Renal pelvis (tissue), 4 donors: ENCODE measurements around the gene CCDC38. TPM values are rescaled to one million over a fixed set of nuclear protein-coding genes. Genes with fewer than 3 reads are reported as not detected.
"Not testable (repeated sequence)": the region's sequence is repeated elsewhere in the genome, so short reads cannot be mapped to it uniquely, and the experiment has no call there.

Source experiments
- DNase-seq: peaks from one replicate; pipeline ENCODE4 v3.0.0-alpha.2; 2013
- polyA plus RNA-seq, 3 donors: library from polyadenylated mRNA; unstranded; fragments of 120-200 nt; gene quantifications; one replicate each; pipeline ENCODE4 v1.2.1, GENCODE V29; 2013; ENCODE audit not compliant: insufficient read length in 3 of 3

The CCDC38 gene
- polyA plus RNA-seq, 3 donors = 0.24 to 0.99 (median 0.66) TPM

DNA sequence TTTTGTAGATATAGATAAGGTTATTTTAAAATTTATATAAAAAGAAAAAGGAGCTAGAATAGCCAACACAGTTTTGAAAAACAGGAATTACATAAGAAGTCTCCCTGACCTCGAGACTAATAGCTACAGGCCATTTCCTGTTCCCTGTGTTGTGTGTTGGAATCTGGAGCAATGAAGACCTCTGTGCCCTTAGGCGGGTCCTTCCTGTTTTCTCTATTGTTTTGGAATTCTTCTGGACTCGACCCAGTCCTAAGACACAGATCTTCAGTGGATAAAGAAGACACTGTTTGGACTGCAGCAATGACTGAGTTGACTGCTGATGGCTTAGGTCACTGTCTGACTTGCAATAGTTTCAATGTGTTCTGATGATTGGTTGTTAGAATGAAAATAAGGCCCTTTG lies 57.4 kb downstream of the CCDC38 start:
- DNase-seq = no peak

DNA sequence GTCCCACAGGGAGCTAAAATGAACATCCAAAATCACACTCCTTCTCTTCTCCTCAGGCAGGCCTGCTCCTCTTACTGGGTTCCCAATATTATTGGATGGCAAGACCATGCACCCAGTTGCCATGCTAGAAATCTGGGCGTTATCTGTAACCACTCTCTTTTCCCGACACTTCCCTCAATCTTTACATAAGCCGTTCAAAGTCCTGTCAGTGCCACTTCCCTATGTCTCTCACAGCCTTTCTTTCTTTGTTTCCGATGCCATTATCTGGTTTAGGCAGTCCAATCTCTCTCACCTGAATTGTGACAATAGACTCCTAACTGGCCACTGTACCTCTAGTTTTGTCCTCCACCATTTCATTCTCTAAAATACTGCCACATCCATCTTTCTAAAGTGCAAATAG lies 59.5 kb downstream of the CCDC38 start:
- DNase-seq = no peak

DNA sequence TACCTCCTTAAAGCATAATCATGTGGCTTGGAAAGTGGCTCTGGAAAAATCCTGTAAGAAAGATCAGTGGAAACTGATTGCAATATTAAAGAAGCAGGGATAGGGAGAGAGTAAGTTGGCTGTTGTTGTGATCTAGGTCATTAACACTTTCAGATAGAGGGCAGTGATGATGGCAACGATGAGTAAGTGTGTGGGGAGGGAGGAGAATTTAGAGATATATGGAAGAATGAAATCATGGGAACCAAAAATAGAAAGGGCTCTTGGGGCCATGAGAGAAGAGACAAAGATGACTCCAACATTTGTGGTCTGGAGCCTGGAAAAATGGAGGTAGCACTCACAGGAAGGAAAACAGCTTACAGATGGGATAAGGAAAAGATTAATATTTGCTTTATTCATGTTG lies 60.3 kb downstream of the CCDC38 start:
- no peak for DNase-seq

DNA sequence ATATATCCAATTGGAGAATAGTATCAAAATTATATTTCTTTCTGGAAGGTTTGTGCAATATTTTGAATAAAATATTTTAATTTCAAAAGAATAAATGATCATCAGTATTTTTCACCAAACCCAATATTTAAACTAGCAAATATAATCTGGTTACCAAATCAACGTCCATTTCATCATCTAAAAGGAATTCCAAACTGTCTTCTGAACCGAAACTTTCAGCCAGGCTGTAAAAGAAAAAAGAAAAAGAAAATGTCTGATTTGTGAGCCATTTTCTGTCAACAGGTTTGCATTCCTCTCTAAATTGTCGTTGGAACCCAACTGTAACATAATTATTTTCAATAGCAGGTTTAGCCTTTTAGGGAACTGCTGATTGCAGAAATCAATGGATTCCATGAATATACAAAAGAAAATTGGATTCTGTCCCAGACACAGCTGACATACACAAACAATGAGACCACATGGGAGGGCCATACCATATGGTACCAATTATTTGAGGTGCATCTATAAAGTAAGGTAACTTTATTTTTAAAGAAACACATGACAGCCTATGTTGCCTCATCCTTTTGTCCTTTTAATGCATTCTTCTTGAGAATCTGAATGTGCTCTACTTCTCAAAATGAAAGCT lies 61.0 kb downstream of the CCDC38 start:
- no peak for DNase-seq

DNA sequence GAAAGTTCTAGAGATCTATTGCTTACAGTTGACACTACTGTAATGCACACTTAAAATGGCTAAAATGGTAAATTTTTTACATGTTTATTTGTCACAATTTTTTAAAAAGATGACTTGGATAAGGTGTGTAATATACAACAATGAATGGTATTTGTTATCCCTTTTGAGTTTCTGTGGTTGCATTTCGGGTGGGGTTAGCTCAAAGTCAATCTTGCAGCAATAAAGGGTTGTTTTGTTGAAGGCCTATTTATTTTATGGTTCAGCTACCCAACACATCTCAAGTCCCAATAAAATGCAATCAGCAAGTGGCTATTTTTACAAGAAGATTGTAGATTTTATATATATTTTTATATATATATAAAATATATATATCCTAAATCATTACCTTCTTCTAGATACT lies 61.5 kb downstream of the CCDC38 start:
- no peak for DNase-seq

DNA sequence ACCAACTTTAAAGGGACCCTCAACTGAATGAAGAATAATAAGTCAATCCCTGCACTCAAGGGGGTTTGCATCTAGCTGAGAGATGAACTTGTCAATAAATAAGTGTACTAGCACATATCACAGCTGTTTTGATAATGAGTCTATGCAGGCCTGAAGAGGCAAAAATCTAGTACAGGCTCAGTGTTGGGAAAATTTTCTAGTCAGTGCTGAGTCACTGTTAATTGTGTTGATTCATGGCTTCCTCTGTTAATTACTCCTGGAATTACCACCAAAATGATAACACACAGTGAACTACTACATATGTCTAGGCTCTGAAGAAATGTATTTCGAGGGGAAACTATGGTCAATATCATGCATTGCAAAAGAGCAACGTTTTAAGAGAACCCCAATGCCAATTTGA lies 64.8 kb downstream of the CCDC38 start:
- no peak for DNase-seq

DNA sequence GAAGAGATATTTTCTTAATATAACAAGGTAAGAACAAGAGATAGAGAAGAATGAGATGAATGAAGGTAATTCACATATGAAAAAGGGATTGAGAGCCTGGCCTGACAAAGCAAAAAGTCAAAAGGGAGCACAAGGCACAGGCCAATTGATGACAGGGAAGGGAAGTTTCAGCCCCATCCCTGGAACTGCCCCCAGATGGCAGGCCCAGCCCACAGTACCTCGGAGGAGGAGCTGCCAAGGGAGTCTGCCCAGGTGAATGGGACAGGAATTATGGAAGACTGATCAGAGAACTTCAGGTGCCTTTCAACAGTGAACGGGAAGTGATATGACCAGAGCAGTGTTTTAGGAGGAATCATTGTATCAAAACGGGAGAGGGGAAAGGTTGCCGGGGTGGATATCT lies 68.0 kb downstream of the CCDC38 start:
- no peak for DNase-seq

DNA sequence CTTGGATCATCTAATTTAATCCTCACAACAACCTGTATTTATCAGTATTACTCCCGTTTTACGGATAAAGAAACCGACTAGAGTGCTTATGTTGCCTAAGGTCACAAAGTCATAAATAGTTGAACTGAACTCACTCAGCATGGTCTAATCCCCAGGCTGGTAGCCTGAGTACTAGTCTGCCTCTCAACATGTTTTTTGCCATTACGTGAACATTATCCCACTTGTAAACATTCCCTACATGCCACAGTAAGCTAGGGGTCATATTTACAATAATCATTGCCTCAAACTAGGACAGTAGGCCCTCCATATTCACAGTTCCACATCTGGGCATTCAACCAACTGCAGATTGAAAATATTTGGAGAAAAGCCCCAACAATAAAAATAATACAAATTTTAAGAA lies 71.5 kb downstream of the CCDC38 start:
- no peak for DNase-seq

DNA sequence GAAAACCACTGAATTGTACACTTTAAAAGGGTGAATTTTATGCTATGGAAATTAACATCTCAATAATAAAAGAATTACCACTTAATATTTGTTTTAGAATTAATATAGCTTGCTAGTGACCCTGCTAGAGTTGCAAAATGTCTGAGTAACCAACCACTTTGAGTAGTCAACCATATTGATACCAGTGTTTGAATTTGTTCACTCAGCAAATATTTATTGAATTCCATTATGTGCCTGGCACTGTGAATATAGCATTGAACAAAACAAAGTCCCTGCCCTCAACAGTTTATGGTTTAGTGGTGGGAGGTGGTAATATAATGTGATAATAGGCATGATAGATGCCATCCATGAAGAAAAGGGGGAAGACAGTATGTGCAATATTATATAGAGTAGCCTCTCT lies 79.1 kb downstream of the CCDC38 start:
- no peak for DNase-seq

DNA sequence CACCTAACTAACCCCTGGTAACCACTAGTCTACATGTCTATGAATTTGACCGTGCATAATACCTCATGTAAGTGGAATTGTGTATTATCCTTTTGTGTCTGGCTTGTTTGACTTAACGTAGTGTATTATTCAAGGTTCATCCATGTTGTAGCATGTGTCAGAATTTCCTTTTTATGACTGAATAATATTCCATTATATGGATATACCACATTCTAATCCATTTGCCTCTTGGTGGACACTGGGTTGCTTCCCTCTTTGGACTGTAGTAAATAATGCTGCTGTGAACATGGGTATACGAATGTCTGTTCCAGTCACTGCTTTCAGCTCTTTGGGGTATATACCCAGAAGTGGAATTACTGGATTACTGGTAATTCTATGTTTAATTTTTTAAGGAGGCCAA lies 80.4 kb downstream of the CCDC38 start:
- no peak for DNase-seq

DNA sequence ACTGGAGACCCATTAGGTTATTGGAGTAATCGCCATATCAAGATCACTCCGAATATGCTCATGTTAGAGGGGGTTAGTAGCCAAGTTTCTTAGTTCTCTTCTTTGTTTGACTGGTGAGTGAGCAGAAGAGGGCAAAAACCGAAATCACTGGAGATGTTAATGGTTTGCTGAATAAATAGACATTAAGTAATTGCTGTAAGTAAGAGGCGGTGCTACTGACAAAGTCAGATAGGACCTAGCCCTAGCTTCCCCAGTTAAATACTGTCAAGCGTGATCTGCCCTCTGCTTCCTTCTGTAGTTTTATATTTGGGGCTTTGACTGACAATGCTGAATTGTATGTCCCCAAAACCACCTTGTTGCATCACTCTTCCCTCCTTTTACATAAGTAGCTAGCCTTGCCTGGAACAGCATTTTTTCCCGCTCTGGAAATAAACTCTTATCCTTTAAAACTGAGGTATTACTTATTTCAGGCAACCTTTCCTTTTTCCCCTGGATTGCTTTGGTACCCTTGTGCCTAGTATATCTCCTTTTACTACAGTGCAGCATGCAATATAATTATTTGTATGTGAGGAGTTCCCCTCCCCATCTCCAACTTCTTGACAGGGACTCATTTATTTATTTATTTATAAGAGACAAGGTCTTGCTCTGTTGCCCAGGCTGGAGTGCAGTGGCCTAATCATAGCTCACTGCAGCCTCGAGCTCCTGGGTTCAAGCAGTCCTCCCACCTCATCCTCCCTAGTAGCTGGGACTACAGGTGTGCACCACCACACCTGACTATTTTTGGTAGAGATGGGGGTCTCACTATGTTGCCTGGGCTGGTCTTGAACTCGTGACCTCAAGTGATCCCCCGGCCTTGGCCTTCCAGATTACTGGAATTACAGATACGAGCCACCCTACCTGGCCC lies 82.2 kb downstream of the CCDC38 start:
- no peak for DNase-seq

DNA sequence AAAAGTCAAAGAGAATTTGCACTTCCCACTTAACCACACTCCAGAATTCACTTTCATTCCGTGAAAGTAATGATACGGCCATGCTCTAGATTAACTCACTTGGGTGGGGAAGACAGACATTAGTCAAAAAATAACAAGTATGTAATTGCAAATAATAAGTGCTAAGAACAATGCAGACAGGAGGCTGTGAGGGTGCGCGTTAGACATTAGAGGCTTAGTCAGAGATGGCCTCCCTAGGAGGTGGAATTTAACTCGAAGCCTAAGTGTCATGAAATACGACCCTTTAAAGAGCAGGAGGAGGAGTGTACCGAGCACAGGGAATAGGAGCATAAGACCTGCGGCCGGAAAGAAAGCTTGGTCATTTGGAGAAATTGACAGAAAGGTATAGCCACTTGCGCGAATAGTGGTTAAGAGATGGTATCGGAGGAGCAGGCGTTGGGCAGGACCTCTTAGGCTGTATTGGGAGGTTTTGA lies 83.0 kb downstream of the CCDC38 start:
- peak; percentile 43 for DNase-seq

DNA sequence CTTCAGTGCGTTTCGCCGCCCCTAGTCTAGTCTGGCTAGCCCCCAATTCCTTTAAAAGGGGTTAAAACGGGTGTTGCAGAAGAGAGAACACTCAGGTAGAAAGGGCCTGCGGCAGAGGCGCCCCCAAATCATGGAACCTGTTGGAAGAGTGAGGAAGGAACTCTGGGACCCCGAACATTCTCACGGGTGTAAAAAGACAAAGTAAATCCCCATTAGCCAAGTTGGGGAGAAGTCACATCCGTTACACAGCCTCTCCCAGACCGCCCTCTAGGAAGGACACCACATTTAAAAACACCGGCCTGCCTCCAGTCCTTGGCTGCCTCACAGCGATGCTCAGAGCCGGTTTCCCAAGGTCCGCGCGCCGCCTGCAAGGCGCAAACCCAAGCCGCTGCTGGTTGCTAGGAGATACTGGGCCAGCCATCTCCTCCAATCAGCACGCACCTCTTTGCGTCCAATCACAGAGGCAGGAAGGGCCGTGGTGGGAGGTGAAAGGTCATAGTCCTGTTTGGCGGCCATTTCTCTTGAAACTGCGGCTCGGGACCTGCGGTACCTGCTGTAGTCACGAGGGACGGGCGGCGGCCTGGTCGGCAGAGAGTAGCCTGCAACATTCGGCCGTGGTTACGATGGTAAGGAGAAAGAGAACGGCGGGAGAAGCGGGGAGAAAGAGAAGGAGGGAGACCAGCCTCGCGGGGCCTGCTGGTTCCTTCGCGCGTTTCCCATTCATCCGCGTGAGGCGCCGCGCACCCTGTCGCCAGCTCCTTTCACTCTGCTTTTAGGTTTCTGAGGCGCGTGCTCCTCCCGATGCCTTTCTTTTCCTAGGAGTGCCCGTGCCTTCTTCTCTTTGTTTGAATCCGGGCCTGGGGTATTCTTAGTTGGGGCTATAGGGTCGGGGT lies 83.7 kb downstream of the CCDC38 start, which contains the start of gene SNRPF:
Gene SNRPF, plus strand, starts transcription at position 502 of the 893 bp plus-strand sequence. Its CDS starts 122 bp downstream, at position 624.
- DNase-seq = peak; percentile 97

DNA sequence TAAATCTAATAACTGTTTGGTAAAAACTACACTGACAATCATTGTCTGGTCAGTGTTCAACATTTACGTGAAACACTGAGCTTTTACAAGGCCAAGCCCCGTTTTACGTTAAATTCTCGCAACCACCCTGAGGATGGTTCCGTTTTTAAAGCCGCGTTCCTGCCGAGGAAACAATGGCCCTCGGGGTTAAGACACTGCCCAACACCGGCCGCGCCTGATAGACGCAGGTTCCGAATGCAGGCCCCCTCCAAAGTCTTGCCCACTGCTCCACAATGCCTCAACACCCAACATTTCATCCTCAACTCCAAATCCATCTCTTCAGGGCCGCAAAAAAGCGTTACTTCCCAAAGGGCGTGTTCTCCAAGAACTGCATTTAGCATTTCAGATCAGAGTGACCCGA lies 84.6 kb downstream of the CCDC38 start:
- no peak for DNase-seq

DNA sequence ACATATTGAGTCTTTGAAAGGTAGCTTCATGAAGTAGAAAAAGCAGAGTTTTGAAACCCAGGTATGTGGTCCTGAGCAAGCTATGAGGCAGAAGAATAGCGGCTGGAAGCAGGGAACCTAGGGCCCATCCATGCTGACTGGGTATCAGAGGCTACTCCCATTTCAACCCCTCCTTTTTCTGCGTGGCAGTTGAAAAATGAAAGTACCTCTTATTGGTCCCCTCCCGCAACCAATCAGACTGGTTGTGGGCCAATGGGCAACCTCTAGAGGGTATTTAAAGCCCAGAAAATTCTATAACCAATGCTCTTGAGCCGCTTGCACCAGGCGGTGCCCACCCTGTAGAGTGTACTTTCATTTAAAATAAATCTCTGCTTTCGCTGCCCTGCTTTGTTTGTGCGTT lies 85.3 kb downstream of the CCDC38 start:
- DNase-seq = no peak

DNA sequence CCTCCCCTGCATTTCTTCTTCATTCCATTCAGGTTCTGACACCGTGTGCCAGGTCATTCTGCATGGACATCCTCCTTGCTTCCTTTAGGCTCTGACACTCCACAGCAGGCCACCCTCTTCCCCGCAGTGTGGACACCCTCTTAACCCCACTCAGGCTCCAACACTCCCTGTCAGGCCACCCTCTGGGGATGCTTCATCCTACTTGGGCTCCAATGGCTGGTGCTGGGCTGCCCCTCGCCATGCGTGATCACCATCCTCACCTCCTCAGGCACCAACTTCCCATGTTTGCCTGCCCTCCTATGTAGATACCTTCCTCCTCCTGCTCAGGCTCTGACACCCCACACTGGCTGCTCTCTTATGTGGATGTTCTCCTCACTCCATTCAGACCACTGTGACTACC lies 90.3 kb downstream of the CCDC38 start:
- no peak for DNase-seq

DNA sequence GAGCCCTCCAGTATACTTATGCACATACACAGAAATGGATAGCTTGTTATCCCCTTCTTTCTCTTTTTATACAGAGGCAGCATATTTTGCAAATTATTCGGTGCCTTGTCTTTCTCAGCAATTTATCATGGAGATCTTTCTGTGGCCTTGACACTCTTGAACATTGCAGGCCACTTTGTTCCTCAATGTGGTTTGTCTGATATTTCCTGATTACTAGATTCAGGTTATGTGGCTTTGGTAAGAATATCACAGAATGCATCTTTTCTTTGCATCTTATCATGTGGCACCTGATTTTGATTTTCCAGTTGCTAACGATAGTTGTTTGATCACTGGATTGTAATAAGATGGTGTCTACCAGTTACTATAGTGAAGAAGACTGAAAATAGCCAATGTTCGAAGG lies 90.8 kb downstream of the CCDC38 start:
- no peak for DNase-seq

DNA sequence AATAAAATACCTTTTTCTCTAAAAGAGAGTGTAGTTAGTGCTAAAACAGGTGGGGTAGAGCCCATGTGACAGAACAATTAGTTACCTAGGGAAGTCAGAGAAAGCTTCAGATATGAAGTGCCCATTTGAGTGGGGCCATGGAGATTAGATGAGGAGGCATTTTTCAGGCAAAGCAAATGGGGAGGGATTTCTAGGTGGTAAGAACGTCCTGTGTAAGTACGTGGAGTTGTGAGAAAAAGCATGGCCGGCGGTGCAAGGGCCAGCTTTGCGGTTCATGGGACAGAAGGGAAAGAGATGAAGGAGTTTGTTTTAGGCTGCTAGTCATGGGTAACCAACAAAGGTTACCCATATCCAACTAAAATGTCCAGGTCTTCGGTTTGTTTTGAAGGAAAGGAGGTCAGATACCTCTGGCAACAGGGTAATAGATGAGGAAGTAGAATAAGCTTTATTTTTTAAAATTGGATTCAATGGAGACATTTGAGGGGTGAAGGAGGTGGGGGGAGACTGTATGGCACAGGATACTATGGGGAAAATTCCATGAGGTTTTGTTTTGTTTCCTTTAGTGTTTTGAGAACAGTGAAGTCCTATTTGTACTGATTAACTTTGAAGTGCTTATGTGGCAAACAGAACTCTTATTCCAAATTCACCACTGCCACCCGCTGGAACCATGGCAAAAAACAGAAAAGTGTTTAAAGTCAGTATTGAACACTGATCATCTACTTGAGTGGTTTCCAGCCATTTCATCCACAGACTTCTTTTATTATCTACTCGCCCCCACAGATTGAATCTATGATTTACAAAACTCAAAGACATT lies 93.6 kb downstream of the CCDC38 start:
- DNase-seq = peak; percentile 38

DNA sequence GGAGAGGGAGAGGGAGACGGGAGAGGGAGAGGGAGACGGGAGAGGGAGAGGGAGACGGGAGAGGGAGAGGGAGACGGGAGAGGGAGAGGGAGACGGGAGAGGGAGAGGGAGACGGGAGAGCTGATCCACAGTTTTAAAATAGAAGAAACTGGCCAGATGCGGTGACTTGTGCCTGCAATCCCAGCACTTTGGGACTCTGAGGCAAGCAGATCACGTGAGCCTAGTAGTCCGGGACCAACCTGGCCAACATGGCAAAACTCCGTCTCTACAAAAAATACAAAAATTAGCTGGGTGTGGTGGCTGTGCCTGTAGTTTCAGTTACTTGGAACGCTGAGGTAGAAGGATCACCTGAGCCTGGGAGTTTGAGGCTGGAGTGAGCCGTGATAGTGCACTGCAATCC lies 100.0 kb downstream of the CCDC38 start:
- not testable (repeated sequence) for DNase-seq

DNA sequence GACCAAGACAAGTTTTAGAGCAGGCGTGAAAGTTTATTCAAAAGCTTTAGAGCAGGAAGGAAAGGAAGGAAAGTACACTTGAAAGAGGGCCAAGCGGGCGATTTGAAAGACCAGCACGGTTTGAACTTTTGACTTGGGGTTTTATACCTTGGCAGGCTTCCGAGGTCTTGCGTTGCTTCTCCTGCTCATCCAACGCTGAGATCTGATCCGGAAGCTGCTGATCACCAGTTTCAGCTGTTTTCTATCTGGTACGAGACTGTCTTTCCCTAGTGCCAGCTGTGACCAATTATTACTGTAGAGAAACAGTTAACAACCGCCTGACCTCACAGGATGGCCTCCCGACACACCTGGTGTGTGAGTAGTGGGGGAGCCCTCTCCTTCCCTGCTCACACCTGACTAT lies 104.3 kb downstream of the CCDC38 start:
- DNase-seq = no peak
